GM21723 (cell line): Measurements from ENCODE around the gene ADAMTS17.

Experiments
- ATAC-seq: cut with Tn5 transposase; IDR thresholded peaks from one replicate; pipeline ENCODE4 v1.9.1; 2021; ENCODE audit warnings: mild to moderate bottlenecking, moderate library complexity; ENCODE audit not compliant: unreplicated experiment

The ADAMTS17 gene

DNA sequence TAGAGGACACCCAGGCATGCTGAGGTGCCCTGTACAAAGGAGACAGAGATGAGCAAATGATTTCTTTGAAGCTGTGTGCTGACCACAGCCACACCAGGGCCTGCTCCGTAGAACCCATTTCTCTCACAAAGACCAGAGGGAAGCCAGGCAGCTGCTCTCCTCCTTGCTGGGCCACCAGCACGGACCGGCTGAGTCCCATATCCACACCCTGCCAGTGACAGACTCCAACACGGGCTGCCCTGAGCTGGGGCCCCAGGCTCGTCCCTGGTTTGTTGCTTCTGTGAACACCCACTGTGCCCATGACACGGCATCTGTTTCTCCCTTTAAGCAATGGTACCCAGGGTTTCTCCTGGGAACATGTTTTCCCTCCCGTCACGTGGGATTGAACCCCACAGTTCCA, 284.5 kb downstream of the ADAMTS17 start:
- ATAC-seq, result no peak

DNA sequence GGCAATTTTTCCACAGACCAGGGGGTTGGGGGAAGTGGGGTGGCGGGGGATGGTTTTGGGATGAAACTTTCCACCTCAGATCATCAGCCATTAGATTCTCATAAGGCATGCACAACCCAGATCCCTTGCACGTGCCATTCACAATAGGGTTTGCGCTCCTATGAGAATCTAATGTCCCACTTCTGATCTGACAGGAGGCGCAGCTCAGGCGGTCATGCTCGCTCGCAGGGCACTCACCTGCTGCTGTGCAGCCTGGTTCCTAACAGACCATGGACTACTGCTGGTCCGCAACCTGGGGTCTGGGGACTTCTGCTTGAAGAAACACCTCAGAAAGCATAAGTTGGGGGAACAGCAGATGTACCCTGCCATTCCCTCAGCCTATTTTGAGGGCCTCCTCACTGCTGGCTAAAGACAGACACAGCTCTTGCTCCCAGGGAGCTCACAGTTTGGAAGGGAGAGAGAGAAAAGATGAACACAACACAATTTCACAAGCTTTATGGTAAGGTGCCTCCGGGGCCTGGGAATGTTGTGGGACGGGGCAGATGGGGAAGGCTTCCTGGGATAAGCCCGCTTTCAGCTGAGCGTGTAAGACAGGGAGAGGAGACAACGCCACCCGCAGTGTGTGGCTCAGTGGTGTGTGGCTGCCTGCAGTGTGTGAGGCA, 285.2 kb downstream of the ADAMTS17 start:
- no peak for ATAC-seq

DNA sequence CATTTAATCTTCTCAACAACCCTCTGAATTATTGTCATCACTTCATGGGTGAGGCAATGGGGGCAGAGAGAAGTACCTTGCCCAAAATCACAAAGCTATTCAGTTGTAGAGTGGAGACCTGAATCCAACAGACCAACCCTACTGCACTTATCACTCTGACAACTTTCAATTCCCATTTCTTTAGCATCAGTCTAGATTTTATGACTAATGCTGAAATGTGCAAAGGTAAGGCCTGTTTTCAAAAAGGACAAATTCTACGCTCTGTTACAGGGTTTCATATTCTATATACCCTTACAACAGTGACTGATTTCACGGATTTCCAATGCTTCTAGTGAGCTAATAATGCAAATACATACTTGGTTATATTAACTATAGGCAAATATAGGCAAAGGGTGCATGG, 286.0 kb downstream of the ADAMTS17 start:
- no peak for ATAC-seq

DNA sequence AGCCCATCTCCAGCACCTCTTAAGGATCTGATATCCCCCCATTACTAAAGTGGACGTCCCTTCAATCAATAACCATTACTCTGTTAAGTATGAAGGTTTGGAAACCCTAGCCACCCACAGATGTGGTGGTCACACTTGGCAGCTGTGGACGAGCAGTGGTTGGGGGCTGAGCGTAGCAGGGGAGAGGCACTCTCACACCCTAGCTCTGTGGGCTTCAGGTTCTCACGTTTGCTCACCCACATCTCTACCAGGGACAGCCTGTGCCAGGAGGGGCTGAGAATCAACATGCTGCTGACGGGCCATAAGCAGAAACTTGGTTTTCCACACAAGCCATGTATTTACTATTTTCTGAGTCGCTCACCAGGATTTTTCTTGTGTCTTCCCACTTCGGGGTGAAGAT, 287.2 kb downstream of the ADAMTS17 start:
- ATAC-seq, result no peak

DNA sequence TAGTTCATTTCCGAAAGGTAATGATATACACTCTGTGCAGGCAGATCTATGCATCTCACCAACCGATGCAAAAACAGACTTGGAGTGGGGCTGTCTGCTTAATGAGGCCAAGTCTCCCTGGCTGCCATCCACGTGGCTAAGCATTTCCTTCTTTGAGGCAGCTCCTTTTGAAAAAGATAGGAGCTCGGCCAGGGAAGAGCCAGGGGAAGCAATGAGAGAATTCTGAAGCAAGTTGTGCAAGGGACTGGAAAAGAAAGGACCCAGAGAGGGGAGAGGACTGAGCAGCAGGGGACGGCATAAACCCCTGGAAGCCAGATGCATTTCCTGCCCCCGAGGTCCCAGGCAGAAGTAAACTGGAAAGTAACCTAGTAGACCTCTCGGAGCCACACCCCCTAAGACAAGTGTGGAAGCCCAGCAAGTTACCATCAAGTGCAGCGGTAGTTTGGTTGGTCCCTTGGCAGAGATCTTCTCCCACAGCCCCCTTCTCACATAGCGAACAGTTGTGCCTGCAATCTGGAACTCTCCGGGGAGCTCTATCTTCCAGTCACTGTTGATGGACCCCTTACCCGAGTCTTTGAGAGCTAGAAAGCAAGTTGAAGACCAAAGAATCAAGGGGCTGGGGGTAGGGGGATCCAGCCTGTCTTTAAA, 288.2 kb downstream of the ADAMTS17 start:
- ATAC-seq, result no peak

DNA sequence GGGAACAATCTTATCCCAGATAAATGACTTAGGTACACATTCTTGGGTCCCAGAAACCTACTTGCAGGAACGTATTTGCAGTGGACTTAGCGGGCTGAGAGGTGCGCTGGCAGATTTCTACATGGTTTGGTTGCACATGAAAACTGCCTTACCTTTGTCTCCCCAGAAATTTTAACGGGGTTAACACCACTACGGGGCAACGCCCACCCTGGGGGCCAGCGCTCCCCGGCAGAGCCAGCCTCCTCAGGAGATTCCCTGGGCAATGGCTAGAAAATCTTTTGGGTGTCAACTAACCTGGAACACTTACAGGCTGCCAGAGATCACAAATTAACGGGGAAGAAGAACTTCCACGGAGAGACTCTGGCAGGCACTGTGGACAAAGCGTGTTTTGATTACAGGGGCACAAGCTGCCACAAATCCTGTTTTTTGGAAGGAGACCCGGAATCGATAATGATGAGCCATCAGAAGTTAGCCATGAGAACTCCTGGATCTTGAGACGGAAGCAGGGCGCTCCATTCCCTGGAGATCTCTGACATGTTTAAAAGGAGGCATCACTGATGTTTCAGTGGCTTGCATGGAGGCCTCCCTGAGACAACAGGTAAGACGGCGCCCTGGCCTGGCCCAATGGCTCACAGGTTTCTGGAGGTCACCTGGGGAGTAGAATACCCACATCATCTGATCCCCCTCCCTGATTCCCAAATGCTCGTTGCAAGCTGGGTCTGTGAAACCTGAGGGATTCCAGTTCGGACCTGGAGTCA, 288.9 kb downstream of the ADAMTS17 start:
- no peak for ATAC-seq

DNA sequence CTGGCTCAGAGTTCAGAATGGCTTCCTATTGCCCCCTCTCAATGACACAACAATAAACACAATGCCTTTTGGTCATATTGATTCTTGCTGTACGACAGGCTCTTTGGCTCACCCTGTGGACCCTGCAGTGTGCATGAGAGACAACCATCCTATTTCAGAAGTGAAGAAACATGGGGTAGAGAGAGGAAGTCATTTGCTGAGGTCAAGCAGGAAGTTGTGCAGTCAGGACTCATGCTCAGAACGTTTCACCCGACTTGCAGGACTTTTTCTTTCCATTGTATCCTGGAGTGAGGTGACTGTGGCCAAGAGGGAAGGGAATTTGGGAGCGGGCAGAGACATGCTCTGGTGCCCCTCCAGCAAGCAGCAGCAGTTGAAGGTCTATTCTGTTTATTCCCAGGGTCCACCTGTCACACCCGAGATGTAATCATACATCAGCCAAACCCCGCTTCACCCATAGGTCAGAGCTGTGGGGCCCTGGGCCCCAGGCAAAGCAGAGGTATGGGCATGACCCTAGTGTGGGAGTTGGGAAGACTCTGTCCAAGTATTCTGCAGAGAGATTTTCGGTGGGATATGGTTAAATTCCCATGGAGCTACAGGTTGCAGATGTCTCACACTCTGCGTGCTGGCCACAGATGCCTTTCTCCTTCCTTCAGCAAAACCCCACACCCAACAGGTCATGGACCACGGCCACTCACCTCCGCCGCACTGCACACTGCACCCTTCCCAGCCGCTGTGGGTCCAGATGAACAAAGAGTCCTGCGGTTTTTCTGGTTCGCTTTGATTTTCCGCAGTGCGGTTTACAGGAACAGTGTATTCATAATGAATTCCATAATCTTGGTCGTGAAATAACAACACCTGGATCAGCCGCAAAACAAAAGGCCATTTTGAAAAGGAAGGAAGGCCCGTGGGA, 290.6 kb downstream of the ADAMTS17 start:
- ATAC-seq, result no peak

DNA sequence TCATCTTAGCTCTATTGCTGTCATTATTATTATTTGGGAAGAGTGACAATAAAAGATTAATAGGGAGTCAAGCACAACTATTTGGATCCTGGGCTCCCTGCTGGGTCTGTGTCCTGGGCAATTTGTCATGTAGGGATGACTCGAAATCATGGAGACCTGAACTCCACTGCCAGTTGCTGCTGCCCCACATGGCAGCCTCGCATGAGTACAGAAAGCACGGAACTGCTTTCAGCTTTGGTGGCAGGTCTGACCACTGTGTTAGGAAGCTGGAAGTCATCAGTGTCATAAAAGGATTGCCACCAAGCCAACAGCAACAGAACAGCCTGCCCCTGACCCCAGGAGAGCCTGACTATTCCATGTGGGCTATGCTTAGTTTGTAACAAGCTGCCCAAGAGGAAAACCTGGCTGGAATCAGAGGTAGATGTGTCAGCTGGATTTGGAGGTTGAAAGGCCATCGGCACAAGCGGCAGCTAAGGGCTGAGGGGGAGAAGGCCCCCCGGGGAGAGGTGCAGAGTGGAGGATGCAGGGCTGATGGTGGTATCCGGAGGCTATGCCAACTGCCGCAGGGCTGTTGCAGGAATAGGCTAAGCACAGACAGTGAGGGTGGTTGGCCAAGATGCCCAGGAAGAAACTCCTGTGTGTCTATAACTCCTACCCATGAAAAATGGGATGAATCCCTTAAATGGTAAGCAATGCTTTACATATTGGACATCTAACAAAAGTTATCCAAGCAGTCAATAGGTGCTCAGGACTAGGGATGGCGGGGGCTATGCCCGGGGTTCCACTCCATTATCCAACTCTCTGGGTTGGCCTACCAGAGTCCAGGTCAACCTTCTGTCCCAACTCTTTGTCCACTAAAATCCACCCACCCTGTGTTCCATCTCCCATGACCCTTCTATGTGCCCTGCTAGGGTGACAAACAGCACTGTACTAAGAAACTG, 291.6 kb downstream of the ADAMTS17 start:
- no peak for ATAC-seq

DNA sequence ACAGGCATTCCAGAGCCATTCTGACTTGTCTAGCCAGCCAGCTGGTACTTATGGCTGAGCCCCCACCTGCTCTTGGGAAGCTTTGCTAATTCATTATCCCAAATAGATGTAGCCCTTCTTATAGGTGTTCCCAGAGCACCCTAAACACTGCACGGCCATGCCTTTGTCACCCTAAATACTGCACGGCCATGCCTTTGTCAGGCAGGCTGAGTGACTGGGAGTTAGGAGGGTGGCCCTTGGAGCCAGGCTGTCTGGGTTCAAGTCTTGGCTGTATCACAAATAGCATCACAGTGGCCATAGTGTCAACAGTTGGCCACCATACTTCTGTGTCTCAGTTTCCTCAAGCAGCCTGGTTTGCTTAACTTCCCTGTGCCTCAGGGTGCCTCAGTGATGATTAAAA, 292.3 kb downstream of the ADAMTS17 start:
- no peak for ATAC-seq

DNA sequence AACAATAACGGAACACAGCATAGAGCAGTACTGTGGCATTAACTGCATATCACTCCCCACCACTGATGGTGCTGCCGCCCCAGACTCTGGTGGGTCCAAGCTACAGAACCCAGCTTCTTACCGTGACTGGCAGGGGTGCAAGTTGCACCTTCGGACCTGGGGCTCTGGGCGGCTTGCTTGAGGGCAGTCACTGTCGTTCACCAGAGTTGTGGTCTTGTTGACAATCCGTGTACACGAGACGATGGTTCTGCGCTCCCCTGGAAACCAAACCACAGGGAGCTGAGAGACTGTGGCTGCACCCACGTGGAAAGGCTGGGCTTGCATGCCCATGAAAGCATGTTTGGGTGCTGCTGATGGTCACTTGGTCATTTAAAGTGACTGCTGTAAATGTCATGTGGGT, 293.0 kb downstream of the ADAMTS17 start:
- ATAC-seq, result no peak

DNA sequence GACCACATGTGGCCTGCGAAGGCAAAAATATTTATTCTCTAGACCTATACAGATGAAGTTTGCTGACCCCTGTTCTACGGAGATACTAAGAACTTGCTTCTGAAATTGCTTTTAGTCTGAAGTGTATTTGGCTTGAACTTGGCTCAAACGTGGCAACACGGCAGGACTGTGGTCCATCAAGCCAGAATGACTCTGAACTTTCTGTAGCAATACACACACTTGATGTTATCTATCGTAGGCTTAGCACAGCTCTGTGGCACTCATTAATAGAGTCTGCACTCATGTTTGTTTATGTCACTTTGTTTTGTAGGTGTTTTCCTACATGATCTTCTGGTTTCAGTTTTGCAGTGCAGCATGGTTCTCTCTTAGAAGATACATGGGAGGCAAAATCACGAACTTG, 298.1 kb downstream of the ADAMTS17 start:
- no peak for ATAC-seq

DNA sequence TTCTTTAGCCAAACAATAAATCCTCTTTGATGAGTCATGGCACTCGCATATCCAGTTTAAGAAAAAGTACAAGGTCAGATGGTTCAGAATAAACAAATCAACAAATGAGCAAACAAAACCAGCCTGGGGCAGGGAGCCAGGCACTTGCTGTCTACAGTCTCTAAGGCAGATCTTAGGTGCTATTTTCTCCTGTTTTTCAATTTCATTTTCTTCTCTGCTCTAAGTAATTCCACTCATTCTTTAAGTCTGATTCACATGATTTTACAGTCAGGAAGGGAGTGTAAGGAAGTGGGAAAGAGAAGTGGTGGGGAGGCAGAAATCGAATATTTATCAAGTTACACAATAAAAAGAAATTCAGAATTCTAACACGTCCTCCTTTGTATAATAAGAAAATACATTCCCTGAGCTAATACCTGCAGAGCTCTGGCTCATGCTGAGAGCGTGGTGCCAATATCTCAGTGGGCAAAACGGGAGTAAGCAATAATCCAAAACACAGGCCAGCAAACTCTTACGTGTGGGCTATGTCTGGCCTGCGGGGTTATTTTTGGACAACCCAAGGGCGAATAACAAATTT, 298.6 kb downstream of the ADAMTS17 start:
- no peak for ATAC-seq

DNA sequence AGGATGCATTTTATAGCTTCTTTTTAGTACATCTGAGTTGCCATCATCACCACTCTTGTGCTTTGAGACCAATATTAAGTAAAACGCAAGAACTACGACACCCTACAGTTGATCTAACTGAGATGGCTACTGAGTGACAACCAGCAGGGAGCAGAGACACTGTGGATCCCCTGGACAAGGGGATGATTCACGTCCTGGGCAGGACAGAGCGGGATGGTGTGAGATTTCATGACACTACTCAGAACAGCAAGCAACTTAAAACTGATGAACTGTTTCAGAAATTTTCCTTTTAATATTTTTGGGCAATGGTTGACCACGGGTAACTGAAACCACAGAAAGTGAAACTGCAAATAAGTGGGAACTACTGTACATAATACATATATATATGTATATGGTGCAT, 299.2 kb downstream of the ADAMTS17 start:
- no peak for ATAC-seq

DNA sequence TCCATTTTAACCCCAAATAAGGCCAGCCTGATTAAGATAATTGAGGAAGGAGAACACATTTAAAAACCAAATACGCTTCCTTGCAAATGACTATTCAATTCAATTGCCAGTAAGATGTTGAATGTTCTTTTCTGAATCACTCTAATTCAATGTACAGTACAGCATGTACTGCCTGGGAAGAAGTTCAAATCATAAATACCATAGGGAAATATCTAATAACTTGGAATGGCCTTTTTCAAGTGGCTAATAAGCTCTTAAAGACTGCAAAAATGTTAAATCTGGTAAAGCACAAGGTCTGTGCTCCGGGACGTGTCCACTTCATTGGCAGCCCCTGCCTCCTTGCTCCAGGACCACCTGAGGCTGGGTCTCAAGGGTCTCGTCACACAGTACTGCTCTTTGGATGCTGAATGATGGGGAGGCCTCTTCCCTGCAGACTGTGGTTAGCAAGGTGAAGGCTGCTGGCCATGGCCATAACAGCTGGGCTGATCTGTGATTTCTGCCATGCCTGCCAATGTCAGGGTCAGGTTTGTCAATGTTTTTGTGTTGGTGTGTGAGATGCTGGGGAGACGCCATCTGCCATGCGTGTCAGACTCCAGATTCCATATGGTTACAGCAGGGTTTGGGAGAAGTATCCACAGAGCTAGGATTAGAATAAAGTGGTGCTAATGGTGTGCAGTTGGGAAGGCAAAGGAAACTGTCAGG, 300.5 kb downstream of the ADAMTS17 start:
- ATAC-seq, result no peak

DNA sequence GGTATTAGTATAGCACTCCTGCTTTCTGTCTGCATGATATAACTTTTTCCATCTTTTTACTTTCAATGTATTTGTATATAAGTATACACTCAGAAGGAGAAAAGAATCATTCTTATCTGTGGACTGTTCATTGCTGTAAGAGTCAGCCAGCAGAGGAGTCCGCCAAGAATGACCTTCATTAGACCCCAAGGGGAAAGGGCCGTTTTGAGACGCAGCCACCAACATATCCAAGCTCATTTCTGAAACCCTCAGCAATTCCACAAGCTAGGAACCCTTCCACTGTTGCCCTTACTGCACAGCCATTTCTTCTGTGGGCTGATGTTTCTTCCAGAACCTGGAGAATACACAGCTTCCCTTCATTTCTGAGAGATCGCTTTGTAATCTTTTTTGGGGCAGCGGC, 301.8 kb downstream of the ADAMTS17 start:
- no peak for ATAC-seq

DNA sequence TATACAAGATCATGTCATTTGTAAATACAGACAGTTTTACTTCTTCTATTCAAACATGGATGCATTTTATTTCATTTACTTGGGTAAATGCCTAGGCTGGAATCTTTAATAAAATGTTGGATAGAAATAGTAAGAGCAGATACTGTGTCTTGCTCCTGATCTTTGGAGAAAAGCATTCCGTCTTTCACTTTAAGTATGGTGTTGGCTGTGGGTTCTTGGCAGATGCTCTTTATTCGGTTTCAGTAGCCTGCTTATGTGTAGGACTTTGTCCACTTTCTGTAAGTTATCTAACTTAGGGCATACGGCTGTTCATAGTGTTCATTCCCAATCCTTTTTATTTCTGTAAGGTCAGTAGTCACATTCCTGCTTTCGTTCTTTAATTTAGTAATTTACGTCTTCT, 303.0 kb downstream of the ADAMTS17 start:
- ATAC-seq, result no peak

DNA sequence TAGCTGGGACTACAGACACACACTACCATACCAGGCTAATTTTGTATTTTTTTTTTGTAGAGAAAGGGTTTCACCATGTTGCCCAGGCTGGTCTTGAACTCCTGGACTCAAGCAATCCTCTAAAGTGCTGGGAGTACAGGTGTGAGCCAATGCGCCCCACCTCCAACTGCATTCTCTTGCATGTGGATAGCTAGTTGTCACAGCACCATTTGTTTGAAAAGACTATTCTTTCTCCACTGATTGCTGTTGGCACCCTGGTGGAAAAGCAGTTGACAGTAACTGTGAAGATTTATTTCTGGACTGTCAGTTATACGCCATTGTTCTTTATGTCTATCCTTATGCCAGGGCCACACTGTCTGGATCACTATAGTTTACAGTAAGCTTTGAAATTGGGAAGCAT, 303.9 kb downstream of the ADAMTS17 start:
- ATAC-seq, result no peak

DNA sequence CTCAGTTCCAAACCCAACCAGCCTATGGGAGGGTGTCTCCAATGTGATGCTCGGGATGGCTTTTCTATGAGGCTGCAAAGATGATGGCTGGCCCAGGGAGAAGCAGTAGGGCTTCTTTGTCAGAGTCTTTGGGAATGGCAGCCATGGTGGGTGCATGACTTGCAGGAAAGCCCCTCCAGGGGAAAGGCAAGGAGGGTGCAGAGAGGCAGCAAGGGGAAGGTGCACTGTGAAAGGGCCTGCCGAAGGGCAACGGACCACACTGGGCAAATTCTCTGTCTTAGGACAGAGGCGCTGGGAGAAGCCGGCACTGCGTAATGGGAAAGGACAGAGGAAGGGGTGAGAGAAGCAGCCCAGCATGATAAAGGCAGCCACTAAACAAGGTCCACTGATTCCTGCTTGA, 305.8 kb downstream of the ADAMTS17 start:
- no peak for ATAC-seq

DNA sequence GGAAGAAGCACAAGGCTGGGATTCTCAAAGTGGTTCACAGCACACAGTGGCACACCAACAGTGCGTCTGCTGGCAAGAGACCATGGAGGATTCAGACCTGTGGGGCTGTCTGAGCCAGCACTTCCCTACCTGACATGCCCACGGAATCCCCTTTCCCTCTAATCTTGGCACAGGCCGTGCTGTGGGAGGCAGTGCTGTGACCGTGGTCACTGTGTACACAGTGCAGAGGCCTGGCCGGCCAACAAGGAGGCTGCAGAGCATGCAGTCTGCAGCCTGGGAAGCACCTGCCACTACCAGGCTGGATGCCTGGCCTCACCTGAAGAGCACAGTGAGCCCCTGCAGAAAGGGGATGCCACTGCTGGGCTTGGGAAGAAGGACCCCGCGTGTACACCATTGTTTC, 307.6 kb downstream of the ADAMTS17 start:
- ATAC-seq, result no peak
